GM23338 (cell line): Measurements from ENCODE around the gene XYLT1.

Source experiments
- CTCF ChIP-seq, 2 experiments: fragments of 200-600 bp in 1 of 2; sonication (generic) in 1 of 2; conservative IDR thresholded peaks; 2 replicates each; pipeline versions ENCODE4 v1.5.1 to v1.6.1; 2016 to 2017; ENCODE audit warnings: antibody characterized with exemption in 2 of 2, low read depth in 2 of 2, mild to moderate bottlenecking in 2 of 2, moderate library complexity in 1 of 2
- EZH2 ChIP-seq: fragments of 200-600 bp; sonication (generic); IDR thresholded peaks from one replicate; pipeline ENCODE4 v1.8.0; 2017; ENCODE audit warnings: antibody characterized with exemption, mild to moderate bottlenecking, low read depth; ENCODE audit not compliant: unreplicated experiment

GRCh38 chr16:17067882-17068281 lies 402.9 kb downstream of the XYLT1 start:
- TF ChIP-seq CTCF (conservative IDR thresholded peaks at IDR 0.05; ENCODE audit: low read depth in 2 of 2) (no peak), EZH2 (no peak)
